Measurements from ENCODE around the gene ASAP2.

Gene ASAP2

GRCh38 chr2:9355270-9355669, 148.7 kb downstream of the ASAP2 start:
- TF ChIP-seq CTCF (IDR thresholded peaks at IDR 0.05): no peak

GRCh38 chr2:9355716-9356115, 149.1 kb downstream of the ASAP2 start:
- TF ChIP-seq CTCF (IDR thresholded peaks at IDR 0.05): no peak

GRCh38 chr2:9356261-9356660, 149.6 kb downstream of the ASAP2 start:
- no peak for TF ChIP-seq CTCF (IDR thresholded peaks at IDR 0.05)

- TF ChIP-seq CTCF (IDR thresholded peaks at IDR 0.05): no peak
Observed at GRCh38 chr2:9358846-9359245, 152.2 kb downstream of the ASAP2 start.

GRCh38 chr2:9359463-9359862, 152.9 kb downstream of the ASAP2 start:
- TF ChIP-seq CTCF (IDR thresholded peaks at IDR 0.05): no peak

- TF ChIP-seq CTCF (IDR thresholded peaks at IDR 0.05): no peak
Observed at GRCh38 chr2:9360110-9360509, 153.5 kb downstream of the ASAP2 start.

- TF ChIP-seq CTCF (IDR thresholded peaks at IDR 0.05): no peak
Observed at GRCh38 chr2:9360701-9361100, 154.1 kb downstream of the ASAP2 start.

- TF ChIP-seq CTCF (IDR thresholded peaks at IDR 0.05): no peak
Observed at GRCh38 chr2:9364373-9364772, 157.8 kb downstream of the ASAP2 start.
